Nephron progenitor cell (in vitro differentiated cells): ENCODE data around the gene CD3G.
A peak's percentile ranks its signal among the peaks of the same experiment; 100 is the strongest.

Experiments used
- DNase-seq: peaks from one replicate; pipeline ENCODE4 v3.0.0; 2021
- H3K27ac Mint-ChIP-seq: 2 replicates; pipeline ENCODE4 v1.8.0; 2021; ENCODE audit warnings: mild to moderate bottlenecking, moderate library complexity, mixed read lengths
- H3K27me3 Mint-ChIP-seq: 2 replicates; pipeline ENCODE4 v1.8.0; 2021; ENCODE audit warnings: mild to moderate bottlenecking, low read depth, mixed read lengths; ENCODE audit not compliant: poor library complexity
- H3K36me3 Mint-ChIP-seq: 2 replicates; pipeline ENCODE4 v1.8.0; 2021; ENCODE audit warnings: low read depth, mixed read lengths
- H3K4me1 Mint-ChIP-seq: 2 replicates; pipeline ENCODE4 v1.8.0; 2021; ENCODE audit warnings: mixed read lengths
- H3K4me3 Mint-ChIP-seq: 2 replicates; pipeline ENCODE4 v1.8.0; 2021; ENCODE audit warnings: mild to moderate bottlenecking, moderate library complexity, mixed read lengths
- H3K9me3 Mint-ChIP-seq: 2 replicates; pipeline ENCODE4 v1.8.0; 2021; ENCODE audit warnings: mild to moderate bottlenecking, moderate library complexity, mixed read lengths
- TF ChIP-seq, protein P1 (sequence below): fragments of 200-600 bp; sonication (generic); IDR thresholded peaks from 2 replicates; pipeline ENCODE4 v1.5.0; 2021; ENCODE audit warnings: antibody characterized with exemption

Gene CD3G

DNA sequence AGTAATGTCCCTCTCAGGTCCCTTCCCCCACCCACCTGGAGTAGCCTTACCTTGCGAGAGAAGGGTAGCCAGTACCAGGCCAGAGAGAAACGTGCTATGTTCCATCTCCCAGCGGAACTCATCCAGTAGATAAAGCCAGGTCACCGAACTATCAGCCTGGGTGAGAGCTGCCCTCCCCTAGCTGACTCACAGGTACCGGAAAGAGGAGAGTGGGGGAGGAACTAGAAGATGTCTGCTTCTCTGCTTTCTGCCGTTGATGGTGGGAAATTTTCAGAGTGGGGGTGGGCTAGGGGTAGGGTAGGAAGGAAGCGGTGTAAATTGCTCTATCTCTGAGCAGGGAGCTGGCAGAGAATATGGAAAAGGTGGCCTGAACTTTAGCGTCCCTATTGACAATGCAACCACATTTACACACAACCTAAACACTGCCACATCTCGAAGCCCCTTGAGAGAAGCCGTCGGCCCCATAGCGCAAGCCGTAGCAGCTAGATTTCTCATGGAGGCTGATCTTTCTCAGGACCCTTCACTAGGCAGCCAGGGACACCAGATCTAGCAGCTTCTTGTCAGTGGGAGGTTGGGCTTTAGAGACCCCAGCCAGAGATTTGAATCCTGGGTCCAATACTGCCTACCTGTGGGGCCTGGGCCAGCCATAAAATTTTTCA, 1.5 kb upstream of the CD3G start, which contains the start of gene CD3D:
TSS of gene CD3D (minus strand) at position 203 of the 659 bp plus-strand sequence. CDS start at position 105, 98 bp downstream.
- Mint-ChIP-seq H3K27ac (no peak within 1 kb of the TSS), H3K4me3 (no peak within 1 kb of the TSS), H3K9me3 (peaks cover 3% of the 10 kb centered on the region), H3K4me1 (peaks cover 5% of the 10 kb centered on the region), H3K36me3 (no peaks in the 10 kb centered on the region), H3K27me3 (peaks cover 37% of the 10 kb centered on the region)
- TF ChIP-seq, protein P1, sequence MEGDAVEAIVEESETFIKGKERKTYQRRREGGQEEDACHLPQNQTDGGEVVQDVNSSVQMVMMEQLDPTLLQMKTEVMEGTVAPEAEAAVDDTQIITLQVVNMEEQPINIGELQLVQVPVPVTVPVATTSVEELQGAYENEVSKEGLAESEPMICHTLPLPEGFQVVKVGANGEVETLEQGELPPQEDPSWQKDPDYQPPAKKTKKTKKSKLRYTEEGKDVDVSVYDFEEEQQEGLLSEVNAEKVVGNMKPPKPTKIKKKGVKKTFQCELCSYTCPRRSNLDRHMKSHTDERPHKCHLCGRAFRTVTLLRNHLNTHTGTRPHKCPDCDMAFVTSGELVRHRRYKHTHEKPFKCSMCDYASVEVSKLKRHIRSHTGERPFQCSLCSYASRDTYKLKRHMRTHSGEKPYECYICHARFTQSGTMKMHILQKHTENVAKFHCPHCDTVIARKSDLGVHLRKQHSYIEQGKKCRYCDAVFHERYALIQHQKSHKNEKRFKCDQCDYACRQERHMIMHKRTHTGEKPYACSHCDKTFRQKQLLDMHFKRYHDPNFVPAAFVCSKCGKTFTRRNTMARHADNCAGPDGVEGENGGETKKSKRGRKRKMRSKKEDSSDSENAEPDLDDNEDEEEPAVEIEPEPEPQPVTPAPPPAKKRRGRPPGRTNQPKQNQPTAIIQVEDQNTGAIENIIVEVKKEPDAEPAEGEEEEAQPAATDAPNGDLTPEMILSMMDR: no peak
- DNase-seq: no peak

DNA sequence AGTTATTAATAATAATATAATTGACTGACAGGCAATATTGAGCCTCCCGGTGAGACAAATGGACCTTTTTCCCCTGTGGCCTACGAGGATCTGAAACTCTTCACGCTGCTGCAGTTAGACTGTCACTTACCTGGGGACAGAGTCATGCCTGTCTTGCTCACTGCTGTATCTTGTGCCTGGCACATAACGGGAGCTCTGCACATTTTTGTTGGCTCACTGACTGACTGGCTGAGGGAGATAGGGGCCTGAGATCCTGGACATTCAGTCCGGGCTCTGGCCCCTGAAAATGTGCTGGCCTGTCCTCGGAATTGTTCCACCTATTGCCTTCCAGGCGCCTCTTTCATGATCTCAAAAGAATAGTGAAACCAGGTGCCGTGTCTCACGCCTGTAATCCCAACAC, 896 bp upstream of the CD3G start:
- TF ChIP-seq, protein P1: no peak
- H3K27me3 Mint-ChIP-seq: peaks cover 43% of the 10 kb centered on the region
- H3K4me3 Mint-ChIP-seq: no peak overlapping the region
- DNase-seq: no peak
- H3K36me3 Mint-ChIP-seq: no peaks in the 10 kb centered on the region
- H3K9me3 Mint-ChIP-seq: peaks cover 3% of the 10 kb centered on the region
- H3K4me1 Mint-ChIP-seq: peaks cover 5% of the 10 kb centered on the region
- H3K27ac Mint-ChIP-seq: no peak overlapping the region

DNA sequence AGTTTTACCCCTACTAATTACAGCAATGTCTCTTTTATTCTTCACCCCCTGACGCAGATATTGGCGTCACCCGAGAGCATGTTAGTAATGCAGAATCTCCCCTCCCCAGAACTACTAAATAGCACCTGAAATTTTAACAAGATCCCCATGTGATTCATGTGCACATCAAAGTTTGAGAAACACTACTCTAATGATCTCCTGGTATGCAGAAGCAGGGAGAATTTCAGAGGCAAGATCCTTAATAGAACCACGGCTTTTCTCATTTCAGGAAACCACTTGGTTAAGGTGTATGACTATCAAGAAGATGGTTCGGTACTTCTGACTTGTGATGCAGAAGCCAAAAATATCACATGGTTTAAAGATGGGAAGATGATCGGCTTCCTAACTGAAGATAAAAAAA, 5.3 kb downstream of the CD3G start:
- H3K9me3 Mint-ChIP-seq: peaks cover 3% of the 10 kb centered on the region
- no peak overlapping the region for H3K4me3 Mint-ChIP-seq
- H3K4me1 Mint-ChIP-seq: no peaks in the 10 kb centered on the region
- DNase-seq: no peak
- no peaks in the 10 kb centered on the region for H3K36me3 Mint-ChIP-seq
- no peak overlapping the region for H3K27ac Mint-ChIP-seq
- TF ChIP-seq, protein P1: no peak
- H3K27me3 Mint-ChIP-seq: peaks cover 94% of the 10 kb centered on the region

DNA sequence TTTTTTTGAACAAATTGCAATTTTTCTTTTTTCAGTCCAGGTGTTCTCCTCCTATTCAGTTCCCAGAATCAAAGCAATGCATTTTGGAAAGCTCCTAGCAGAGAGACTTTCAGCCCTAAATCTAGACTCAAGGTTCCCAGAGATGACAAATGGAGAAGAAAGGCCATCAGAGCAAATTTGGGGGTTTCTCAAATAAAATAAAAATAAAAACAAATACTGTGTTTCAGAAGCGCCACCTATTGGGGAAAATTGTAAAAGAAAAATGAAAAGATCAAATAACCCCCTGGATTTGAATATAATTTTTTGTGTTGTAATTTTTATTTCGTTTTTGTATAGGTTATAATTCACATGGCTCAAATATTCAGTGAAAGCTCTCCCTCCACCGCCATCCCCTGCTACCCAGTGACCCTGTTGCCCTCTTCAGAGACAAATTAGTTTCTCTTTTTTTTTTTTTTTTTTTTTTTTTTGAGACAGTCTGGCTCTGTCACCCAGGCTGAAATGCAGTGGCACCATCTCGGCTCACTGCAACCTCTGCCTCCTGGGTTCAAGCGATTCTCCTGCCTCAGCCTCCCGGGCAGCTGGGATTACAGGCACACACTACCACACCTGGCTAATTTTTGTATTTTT, 9.1 kb downstream of the CD3G start:
- TF ChIP-seq, protein P1: peak; percentile 55
- Mint-ChIP-seq H3K4me3 (no peak overlapping the region), H3K9me3 (no peaks in the 10 kb centered on the region), H3K27me3 (peaks cover 76% of the 10 kb centered on the region), H3K4me1 (no peaks in the 10 kb centered on the region), H3K36me3 (no peaks in the 10 kb centered on the region), H3K27ac (no peak overlapping the region)
- DNase-seq: no peak

DNA sequence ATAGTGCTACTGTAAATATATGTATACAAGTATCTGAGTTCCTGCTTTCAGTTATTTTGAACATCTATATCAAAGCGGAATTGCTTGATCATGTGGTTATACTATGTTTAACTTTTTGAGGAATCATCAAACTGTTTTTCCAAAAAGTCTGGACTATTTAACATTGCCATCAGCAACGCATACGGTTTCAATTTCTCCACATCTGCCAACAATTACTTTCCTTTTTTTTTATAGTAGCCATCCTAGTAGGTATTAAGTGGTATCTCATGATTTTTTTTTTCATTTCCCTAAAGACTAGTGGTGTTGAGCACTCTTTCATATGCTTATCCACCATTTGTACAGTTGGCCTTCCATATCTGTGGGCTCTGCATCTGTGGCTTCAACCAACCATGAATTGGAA, 13.9 kb downstream of the CD3G start:
- Mint-ChIP-seq H3K36me3 (peaks cover 8% of the 10 kb centered on the region), H3K27me3 (peaks cover 40% of the 10 kb centered on the region), H3K9me3 (peaks cover 11% of the 10 kb centered on the region), H3K4me3 (no peak overlapping the region), H3K4me1 (peaks cover 14% of the 10 kb centered on the region), H3K27ac (no peak overlapping the region)
- TF ChIP-seq, protein P1: no peak
- no peak for DNase-seq
